Mucosa of stomach (tissue), 1 donor: ENCODE results near the gene EVL.
"Not testable (repeated sequence)": the region's sequence is repeated elsewhere in the genome, so short reads cannot be mapped to it uniquely, and the experiment has no call there.

Source experiments
- H3K27me3 ChIP-seq: one replicate; pipeline ENCODE4 v1.7.0; 2013; ENCODE audit warnings: mild to moderate bottlenecking, low read length; ENCODE audit not compliant: control insufficient read depth, insufficient read depth
- H3K36me3 ChIP-seq: one replicate; pipeline ENCODE4 v1.7.0; 2013; ENCODE audit warnings: low read length; ENCODE audit not compliant: control insufficient read depth, insufficient read depth
- H3K4me1 ChIP-seq: one replicate; pipeline ENCODE4 v1.7.0; 2013; ENCODE audit warnings: mild to moderate bottlenecking, low read length; ENCODE audit not compliant: control insufficient read depth, insufficient read depth
- H3K4me3 ChIP-seq: one replicate; pipeline ENCODE4 v1.7.0; 2013; ENCODE audit warnings: low read length
- H3K9ac ChIP-seq: one replicate; pipeline ENCODE4 v1.7.0; 2013; ENCODE audit warnings: mild to moderate bottlenecking, low read length, moderate library complexity
- H3K9me3 ChIP-seq: one replicate; pipeline ENCODE4 v1.7.0; 2013; ENCODE audit warnings: mild to moderate bottlenecking, low read length, moderate library complexity; ENCODE audit not compliant: control insufficient read depth
- donor health status: Pancreatic carcinoma.

Gene EVL

GRCh38 chr14:100060760-100061159, 4.5 kb upstream of the EVL start:
- Histone ChIP-seq H3K4me1 (peaks cover 13% of the 10 kb centered on the region), H3K27me3 (no peaks in the 10 kb centered on the region), H3K36me3 (no peaks in the 10 kb centered on the region), H3K9ac (no peak overlapping the region), H3K4me3 (no peak overlapping the region), H3K9me3 (no peaks in the 10 kb centered on the region)

DNA sequence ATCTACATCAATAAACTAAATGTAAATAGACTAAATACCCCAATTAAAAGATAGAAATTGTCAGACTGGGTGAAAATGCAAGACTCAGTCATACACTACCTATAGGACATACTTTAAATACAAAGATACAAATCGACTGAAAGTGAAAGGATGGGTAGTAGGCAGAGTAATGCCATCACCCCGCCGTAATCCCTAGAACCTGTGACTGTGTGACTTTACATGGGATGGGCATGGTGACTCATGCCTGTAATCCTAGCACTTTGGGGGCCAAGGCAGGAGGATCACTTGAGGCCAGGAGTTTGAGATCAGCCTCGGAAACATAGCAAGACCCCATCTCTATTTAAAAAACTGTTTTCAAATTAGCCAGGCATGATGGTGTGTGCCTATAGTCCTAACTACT, 2.6 kb upstream of the EVL start:
- H3K4me1 ChIP-seq: peaks cover 15% of the 10 kb centered on the region
- H3K27me3 ChIP-seq: no peaks in the 10 kb centered on the region
- no peaks in the 10 kb centered on the region for H3K9me3 ChIP-seq
- no peak overlapping the region for H3K9ac ChIP-seq
- H3K4me3 ChIP-seq: no peak overlapping the region
- no peaks in the 10 kb centered on the region for H3K36me3 ChIP-seq

DNA sequence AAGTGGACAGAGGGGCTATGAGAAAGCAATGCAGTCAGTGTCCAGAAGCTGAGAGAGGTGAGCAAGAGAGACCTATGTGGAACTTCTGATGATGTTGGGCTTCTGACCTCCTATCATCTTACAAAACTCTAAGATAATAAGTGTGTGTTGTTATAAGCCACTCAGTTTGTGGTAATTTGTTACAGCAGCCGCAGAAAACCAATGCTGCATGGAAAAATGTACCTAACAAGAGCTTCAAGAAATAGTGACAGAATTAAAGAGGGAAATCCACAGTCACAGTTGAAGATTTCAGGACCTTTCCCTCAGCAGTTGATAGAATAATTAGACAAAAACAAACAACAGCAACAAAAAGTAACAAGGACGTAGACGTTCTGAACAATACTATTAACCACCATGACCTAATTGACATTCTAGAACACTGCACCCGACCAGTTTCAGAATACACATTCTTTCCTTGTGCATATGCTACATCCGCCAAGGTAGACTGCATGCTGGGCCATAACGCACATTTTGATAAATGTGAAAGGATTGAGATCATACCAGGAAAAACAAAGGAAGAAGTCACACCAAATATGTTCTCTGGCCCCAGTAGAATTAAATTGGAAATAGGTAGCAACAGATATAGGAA, 1.8 kb upstream of the EVL start:
- Histone ChIP-seq H3K9ac (no peak overlapping the region), H3K9me3 (no peaks in the 10 kb centered on the region), H3K36me3 (no peaks in the 10 kb centered on the region), H3K27me3 (no peaks in the 10 kb centered on the region), H3K4me1 (peaks cover 23% of the 10 kb centered on the region), H3K4me3 (no peak overlapping the region)

GRCh38 chr14:100064335-100065092, 708 bp upstream of the EVL start:
- not testable (repeated sequence) for H3K4me3 ChIP-seq, H3K27me3 ChIP-seq, H3K9me3 ChIP-seq, H3K9ac ChIP-seq, H3K36me3 ChIP-seq
- peaks cover 31% of the 10 kb centered on the region for H3K4me1 ChIP-seq

DNA sequence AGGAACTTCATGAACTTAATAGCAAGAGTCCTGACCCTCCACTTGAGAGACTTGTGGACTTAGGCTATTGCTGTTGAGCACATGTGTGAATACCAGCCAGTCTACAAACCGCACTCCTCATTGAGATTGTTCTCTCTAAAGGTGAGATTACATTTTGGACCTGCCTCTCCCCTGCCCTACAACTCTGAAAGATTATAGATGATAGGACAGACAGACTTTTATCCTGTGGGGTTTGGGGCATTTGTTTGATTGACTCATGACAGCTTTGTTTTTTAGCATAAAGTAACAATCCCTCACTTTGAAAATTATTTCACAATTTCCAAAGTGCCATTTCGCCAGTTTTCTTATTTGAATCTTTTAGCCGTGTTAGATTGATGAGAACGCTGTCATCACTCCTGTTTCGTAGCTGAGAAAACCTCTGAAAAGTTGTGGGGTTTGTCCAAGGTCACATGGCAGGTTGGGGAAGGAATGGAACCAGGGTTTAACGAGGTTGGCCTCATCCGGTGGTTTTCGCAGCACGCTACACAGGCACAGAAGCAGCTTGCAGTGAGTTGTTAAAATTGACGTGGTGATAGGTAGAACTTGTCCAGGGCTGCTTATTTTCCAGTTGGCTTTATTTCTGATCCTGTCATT, 836 bp downstream of the EVL start:
- Histone ChIP-seq H3K9me3 (no peaks in the 10 kb centered on the region), H3K4me3 (no peak overlapping the region), H3K36me3 (no peaks in the 10 kb centered on the region), H3K9ac (peak overlapping the region; percentile 27), H3K27me3 (no peaks in the 10 kb centered on the region), H3K4me1 (peaks cover 31% of the 10 kb centered on the region)

- Histone ChIP-seq H3K9me3 (no peaks in the 10 kb centered on the region), H3K4me3 (no peak overlapping the region), H3K36me3 (no peaks in the 10 kb centered on the region), H3K9ac (no peak overlapping the region), H3K4me1 (peaks cover 31% of the 10 kb centered on the region), H3K27me3 (no peaks in the 10 kb centered on the region)
Observed at GRCh38 chr14:100066962-100067361, 1.7 kb downstream of the EVL start.

- H3K4me3 ChIP-seq: no peak overlapping the region
- H3K9me3 ChIP-seq: no peaks in the 10 kb centered on the region
- peaks cover 31% of the 10 kb centered on the region for H3K4me1 ChIP-seq
- H3K9ac ChIP-seq: peak overlapping the region; percentile 4
- H3K27me3 ChIP-seq: no peaks in the 10 kb centered on the region
- H3K36me3 ChIP-seq: no peaks in the 10 kb centered on the region
Observed at GRCh38 chr14:100067481-100067880, 2.3 kb downstream of the EVL start.

DNA sequence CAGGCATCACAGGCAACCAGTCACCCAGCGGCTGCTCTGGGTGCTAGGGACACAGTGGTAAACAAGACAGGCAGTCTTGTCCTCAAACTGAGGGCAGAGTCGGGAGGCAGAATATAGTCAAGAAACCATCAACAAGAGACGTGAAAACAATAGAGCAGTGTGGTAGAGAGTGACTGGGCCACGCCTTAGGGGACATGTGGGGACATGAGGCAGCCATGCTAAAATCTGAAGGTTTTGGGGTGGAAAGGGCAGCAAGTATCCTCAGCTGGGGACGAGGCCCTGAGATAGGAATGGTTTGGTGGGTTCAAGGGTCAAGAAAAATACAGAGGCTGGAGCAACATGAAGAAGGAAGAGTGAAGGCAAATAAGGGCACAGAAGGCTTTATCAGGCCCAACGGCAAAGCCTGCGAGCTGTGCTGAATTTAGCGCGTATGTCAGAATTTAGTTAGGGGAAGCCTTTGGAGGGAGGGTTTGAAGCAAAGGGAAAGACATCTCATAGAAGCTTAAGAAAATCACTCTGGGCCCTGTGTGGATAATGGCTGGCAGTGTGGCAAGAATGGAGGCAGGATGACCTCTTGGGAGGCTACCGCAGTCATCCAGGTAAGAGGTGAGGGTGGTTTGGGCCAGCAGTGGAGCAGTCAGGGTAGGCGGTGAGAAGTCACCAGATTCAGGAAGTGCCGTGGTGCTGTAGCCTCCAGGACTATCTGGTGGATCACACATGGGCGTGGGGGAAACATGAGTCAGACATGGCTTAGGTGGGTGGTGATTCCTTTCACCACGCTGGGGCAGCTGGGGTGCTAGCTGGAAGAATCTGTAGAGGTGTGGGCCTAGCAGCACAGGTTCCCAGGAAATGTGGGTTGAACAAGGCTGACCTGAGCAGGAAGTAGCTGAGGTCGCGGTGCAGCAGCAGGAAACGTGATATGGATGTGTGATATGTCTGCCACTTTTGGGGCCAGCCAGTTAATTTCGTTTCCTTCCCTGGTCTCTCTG, 3.0 kb downstream of the EVL start:
- no peak overlapping the region for H3K4me3 ChIP-seq
- H3K27me3 ChIP-seq: no peaks in the 10 kb centered on the region
- H3K9me3 ChIP-seq: no peaks in the 10 kb centered on the region
- H3K36me3 ChIP-seq: no peaks in the 10 kb centered on the region
- peaks cover 31% of the 10 kb centered on the region for H3K4me1 ChIP-seq
- peak overlapping the region; percentile 4 for H3K9ac ChIP-seq

GRCh38 chr14:100069161-100069800, 4.1 kb downstream of the EVL start:
- Histone ChIP-seq H3K4me1 (peaks cover 25% of the 10 kb centered on the region), H3K27me3 (no peaks in the 10 kb centered on the region), H3K36me3 (no peaks in the 10 kb centered on the region), H3K9me3 (no peaks in the 10 kb centered on the region), H3K4me3 (no peak overlapping the region), H3K9ac (no peak overlapping the region)

- Histone ChIP-seq H3K27me3 (no peaks in the 10 kb centered on the region), H3K36me3 (no peaks in the 10 kb centered on the region), H3K9ac (no peak overlapping the region), H3K4me3 (no peak overlapping the region), H3K9me3 (no peaks in the 10 kb centered on the region), H3K4me1 (peaks cover 18% of the 10 kb centered on the region)
Observed at GRCh38 chr14:100070310-100070709, 5.1 kb downstream of the EVL start.

DNA sequence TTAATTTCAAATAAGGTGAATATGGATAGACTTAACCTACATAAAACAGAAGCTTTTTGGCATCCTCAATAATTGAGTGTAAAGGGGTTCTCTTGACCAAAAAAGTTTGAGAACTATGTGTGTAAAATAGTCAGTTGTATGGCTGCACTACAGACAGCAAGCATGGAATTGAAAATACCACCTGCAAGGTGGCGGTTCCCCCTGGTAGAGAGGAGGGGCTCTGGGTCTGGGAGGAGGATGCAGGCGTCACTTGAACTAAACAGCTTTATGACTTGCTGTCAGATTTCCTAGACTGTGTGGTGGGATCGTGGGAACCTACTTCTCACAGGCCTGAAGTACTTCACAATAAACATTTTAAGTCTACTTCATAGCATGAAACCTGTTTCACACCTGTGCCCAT, 6.3 kb downstream of the EVL start:
- no peak overlapping the region for H3K4me3 ChIP-seq
- H3K36me3 ChIP-seq: no peaks in the 10 kb centered on the region
- H3K9ac ChIP-seq: no peak overlapping the region
- H3K4me1 ChIP-seq: peaks cover 18% of the 10 kb centered on the region
- no peaks in the 10 kb centered on the region for H3K27me3 ChIP-seq
- H3K9me3 ChIP-seq: no peaks in the 10 kb centered on the region
